Activated naive CD8-positive, alpha-beta T cell treated with anti-CD3 and anti-CD28 coated beads, Interleukin-2, amount 50 U/mL, for 24 hours (primary cell): ENCODE results near the gene TMEM19.
A peak's percentile ranks its signal among the peaks of the same experiment; 100 is the strongest.

ENCODE experiments used
- ATAC-seq: fragments of 150-1000 bp; cut with Tn5 transposase; one replicate; pipeline ENCODE4 v1.10.0; 2021
- DNase-seq: peaks from one replicate; pipeline ENCODE4 v3.0.0; 2021
- H3K27ac Mint-ChIP-seq: one replicate; pipeline ENCODE4 v1.8.0; 2021; ENCODE audit warnings: mild to moderate bottlenecking, mixed read lengths
- H3K27me3 Mint-ChIP-seq: one replicate; pipeline ENCODE4 v1.8.0; 2021; ENCODE audit warnings: mixed read lengths
- H3K36me3 Mint-ChIP-seq: one replicate; pipeline ENCODE4 v1.8.0; 2021; ENCODE audit warnings: low read depth, mixed read lengths
- H3K4me1 Mint-ChIP-seq: one replicate; pipeline ENCODE4 v1.8.0; 2021; ENCODE audit warnings: mixed read lengths
- H3K4me3 Mint-ChIP-seq: one replicate; pipeline ENCODE4 v1.8.0; 2021; ENCODE audit warnings: mild to moderate bottlenecking, moderate library complexity, mixed read lengths
- H3K9me3 Mint-ChIP-seq: one replicate; pipeline ENCODE4 v1.8.0; 2021; ENCODE audit warnings: mixed read lengths

Gene TMEM19

DNA sequence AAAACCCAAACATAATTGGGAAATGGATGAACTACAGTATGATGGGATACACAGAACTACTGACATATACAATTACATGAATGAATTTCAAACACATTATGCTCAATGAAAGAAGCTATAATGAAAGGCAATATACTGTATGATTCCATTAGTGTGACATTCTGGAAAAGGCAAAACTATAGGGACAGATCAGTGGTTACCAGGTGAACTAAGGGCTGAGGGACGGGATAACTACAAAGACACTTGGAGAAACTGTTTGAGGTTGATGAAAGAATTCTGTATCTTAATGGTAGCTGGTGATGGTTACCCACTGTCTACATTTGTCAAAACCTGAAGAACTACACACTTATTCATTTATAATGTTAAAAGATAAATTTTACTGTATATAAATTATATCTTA lies 30.0 kb upstream of the TMEM19 start:
- H3K4me1 Mint-ChIP-seq: peaks cover 51% of the 10 kb centered on the region

GRCh38 chr12:71656740-71657139 lies 29.1 kb upstream of the TMEM19 start:
- peaks cover 33% of the 10 kb centered on the region for H3K36me3 Mint-ChIP-seq
- no peak overlapping the region for H3K27ac Mint-ChIP-seq
- H3K4me3 Mint-ChIP-seq: no peak overlapping the region
- H3K27me3 Mint-ChIP-seq: no peaks in the 10 kb centered on the region
- no peaks in the 10 kb centered on the region for H3K9me3 Mint-ChIP-seq
- ATAC-seq (no peak), DNase-seq (no peak)
- H3K4me1 Mint-ChIP-seq: peaks cover 54% of the 10 kb centered on the region

More for the DNA sequence above, 30.0 kb upstream of the TMEM19 start:
- Mint-ChIP-seq H3K9me3 (no peaks in the 10 kb centered on the region), H3K36me3 (peaks cover 30% of the 10 kb centered on the region), H3K4me3 (peak overlapping the region; percentile 69), H3K27ac (no peak overlapping the region), H3K27me3 (no peaks in the 10 kb centered on the region)
- ATAC-seq (no peak), DNase-seq (no peak)

DNA sequence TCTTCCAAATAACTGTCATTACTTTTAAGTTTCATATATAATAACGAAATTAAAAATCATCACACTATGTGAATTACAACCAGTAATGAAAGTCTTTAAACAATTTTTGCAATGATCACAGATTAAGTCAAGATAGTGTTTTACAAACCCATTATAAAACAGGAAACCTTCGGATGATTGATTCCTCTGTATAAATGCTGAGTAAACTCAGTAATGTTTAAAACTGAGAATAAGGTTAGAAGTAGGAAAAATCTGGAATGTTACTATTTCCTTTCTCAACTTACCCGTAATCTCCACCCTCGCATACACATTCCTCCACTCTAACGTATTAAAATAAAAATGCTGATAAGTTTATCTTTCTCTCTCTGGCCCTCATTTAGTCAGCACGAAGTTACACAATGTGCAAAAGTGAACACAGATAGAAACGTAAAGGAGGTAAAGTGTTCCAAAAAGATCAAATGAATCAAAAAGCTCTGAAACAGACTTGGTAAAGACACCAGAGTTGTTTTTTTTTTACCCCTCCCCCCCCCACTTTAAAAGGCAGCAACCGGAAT lies 23.8 kb upstream of the TMEM19 start:
- H3K27me3 Mint-ChIP-seq: no peaks in the 10 kb centered on the region
- H3K4me3 Mint-ChIP-seq: peak overlapping the region; percentile 98
- ATAC-seq (no peak), DNase-seq (no peak)
- peaks cover 3% of the 10 kb centered on the region for H3K9me3 Mint-ChIP-seq
- H3K27ac Mint-ChIP-seq: peak overlapping the region; percentile 99
- peaks cover 54% of the 10 kb centered on the region for H3K36me3 Mint-ChIP-seq
- H3K4me1 Mint-ChIP-seq: peaks cover 50% of the 10 kb centered on the region

- Mint-ChIP-seq H3K4me3 (peak overlapping the region; percentile 98), H3K27ac (peak overlapping the region; percentile 99), H3K9me3 (peaks cover 5% of the 10 kb centered on the region), H3K4me1 (peaks cover 51% of the 10 kb centered on the region), H3K36me3 (peaks cover 52% of the 10 kb centered on the region), H3K27me3 (no peaks in the 10 kb centered on the region)
- DNase-seq (peak; percentile 74), ATAC-seq (peak; percentile 79)
Observed at GRCh38 chr12:71662849-71663560, 22.9 kb upstream of the TMEM19 start.

DNA sequence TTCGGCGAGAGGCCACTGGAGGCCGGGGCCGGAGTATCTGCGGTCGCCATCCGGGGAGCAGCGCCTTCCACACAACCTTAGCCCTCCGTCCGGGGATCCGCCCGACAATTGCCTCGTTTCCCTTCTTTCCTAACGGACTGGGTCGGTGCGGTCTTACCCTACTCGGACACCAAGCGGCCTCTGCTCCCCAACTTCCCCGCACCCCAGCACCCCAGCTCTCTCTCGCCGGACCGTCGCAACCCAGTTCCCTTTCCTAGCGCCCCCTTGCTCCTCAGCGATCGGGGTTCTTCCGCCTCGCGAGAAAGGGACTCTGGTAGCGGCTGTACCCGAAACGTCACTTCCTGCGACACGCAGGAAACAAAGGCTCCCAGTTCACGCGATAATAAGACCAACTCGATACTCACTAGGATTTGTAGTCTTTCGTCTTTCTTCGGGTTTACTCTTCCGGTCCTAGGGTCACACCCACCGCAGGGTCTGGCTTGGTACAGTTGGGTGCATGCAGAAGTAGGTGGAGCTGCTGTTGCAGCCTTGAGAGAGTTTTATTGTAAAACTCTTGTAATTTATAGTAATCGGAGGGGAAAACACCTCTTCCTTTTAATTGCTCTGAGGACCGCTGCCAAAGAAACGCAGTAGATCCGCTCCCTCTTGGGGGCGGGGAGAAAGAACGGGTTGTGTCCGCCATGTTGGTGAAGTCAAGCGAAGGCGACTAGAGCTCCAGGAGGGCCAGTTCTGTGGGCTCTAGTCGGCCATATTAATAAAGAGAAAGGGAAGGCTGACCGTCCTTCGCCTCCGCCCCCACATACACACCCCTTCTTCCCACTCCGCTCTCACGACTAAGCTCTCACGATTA lies 22.1 kb upstream of the TMEM19 start, which contains the start of the genes THAP2 and ZFC3H1:
Gene THAP2, plus strand, starts transcription at position 741 of the 850 bp plus-strand sequence. CDS start 209 bp downstream, outside the sequence.
Gene ZFC3H1, minus strand, starts transcription at position 288 of the 850 bp plus-strand sequence. Its CDS starts 238 bp downstream, at position 50.
- H3K9me3 Mint-ChIP-seq: peaks cover 5% of the 10 kb centered on the region
- peaks cover 46% of the 10 kb centered on the region for H3K4me1 Mint-ChIP-seq
- DNase-seq: peak; percentile 87
- peaks cover 47% of the 10 kb centered on the region for H3K36me3 Mint-ChIP-seq
- H3K27me3 Mint-ChIP-seq: no peaks in the 10 kb centered on the region
- peak within 1 kb of the TSS; percentile 98 for H3K4me3 Mint-ChIP-seq
- peak; percentile 90 for ATAC-seq
- peak within 1 kb of the TSS; percentile 99 for H3K27ac Mint-ChIP-seq

GRCh38 chr12:71664411-71665089 lies 21.3 kb upstream of the TMEM19 start:
- Mint-ChIP-seq H3K9me3 (peaks cover 5% of the 10 kb centered on the region), H3K4me1 (peaks cover 38% of the 10 kb centered on the region), H3K27me3 (no peaks in the 10 kb centered on the region), H3K4me3 (peak overlapping the region; percentile 98), H3K27ac (peak overlapping the region; percentile 99), H3K36me3 (peaks cover 39% of the 10 kb centered on the region)
- no peak for DNase-seq
- peak; percentile 1 for ATAC-seq

DNA sequence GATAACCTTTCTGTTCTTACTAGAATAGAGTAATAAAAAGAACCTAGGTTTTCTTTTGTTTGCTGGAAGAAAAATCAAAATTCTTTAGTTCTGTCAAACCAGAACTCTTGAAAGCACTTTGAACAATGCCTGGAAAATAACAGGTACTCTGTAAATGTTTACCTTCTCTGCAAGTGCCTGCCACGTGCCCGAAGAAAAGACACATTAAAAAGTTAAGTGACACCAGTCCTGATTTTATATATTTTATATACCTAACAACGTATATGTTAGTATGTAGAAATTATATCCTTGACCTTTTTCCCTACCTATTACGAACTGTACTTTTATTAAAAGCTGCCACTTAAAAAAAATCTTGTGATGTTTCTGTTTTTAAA lies 20.8 kb upstream of the TMEM19 start:
- ATAC-seq (no peak), DNase-seq (no peak)
- Mint-ChIP-seq H3K4me1 (peaks cover 35% of the 10 kb centered on the region), H3K27ac (peak overlapping the region; percentile 99), H3K27me3 (no peaks in the 10 kb centered on the region), H3K9me3 (peaks cover 5% of the 10 kb centered on the region), H3K36me3 (peaks cover 36% of the 10 kb centered on the region), H3K4me3 (peak overlapping the region; percentile 98)

DNA sequence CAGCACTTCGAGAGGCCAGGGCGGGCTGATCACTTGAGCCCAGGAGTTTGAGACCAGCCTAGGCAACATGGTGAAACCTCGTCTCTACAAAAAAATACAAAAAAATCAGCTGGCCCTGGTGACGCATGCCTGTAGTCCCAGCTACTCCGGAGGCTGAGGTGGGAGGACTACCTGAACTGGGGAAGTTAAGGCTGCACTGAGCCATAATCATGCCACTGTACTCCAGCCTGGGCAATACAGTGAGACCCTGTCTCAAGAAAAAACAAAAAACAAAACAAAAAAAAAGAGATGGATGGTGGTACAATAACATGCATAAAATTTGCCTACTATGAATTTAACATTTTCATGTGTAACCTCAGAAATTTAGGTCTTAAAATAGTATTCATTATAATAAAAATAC lies 19.6 kb upstream of the TMEM19 start:
- ATAC-seq (no peak), DNase-seq (no peak)
- Mint-ChIP-seq H3K27ac (peak overlapping the region; percentile 99), H3K4me1 (peaks cover 31% of the 10 kb centered on the region), H3K27me3 (no peaks in the 10 kb centered on the region), H3K9me3 (peaks cover 5% of the 10 kb centered on the region), H3K4me3 (peak overlapping the region; percentile 98), H3K36me3 (peaks cover 32% of the 10 kb centered on the region)

DNA sequence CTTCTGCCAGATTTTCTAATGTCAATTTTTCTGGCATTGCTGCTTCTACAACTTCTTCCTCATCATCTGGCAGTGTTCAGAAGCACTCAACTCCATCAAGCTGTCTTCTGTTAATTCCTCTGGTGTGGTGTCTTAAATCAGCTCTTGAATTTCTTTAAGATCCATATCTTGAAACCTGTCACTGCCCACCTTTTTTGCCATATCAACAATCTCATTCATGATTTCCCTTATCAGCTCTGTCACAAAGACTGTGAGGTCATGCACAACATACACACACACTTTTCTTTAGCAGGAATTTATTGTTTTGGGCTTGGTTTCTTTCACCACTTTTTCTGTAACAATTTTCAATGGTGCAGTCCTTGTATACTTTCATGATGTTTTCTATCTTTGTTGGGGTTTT lies 14.6 kb upstream of the TMEM19 start:
- Mint-ChIP-seq H3K27ac (no peak overlapping the region), H3K27me3 (no peaks in the 10 kb centered on the region), H3K36me3 (peaks cover 8% of the 10 kb centered on the region), H3K4me1 (peaks cover 14% of the 10 kb centered on the region), H3K9me3 (peaks cover 5% of the 10 kb centered on the region), H3K4me3 (no peak overlapping the region)
- ATAC-seq (no peak), DNase-seq (no peak)

DNA sequence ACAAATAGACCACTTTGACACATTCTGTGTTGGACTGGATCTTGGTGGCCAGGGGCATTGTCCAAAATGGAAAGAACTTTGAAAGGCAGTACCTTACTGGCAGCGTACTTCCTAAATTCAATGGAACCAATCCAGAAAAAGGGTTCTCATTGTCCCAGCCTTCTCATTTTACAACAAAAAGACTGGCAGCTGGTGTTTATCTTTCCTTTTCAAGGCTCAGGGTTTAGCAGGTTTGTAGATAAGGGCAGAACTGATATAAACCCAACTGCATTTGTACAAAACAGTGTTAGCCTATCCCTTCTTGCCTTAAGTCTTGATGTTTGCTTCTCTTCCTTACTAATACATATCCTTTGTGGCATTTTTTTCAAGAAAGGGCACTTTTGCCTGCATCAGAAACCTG lies 14.1 kb upstream of the TMEM19 start:
- H3K27ac Mint-ChIP-seq: no peak overlapping the region
- peaks cover 14% of the 10 kb centered on the region for H3K4me1 Mint-ChIP-seq
- ATAC-seq (no peak), DNase-seq (no peak)
- H3K9me3 Mint-ChIP-seq: peaks cover 5% of the 10 kb centered on the region
- peaks cover 7% of the 10 kb centered on the region for H3K36me3 Mint-ChIP-seq
- H3K4me3 Mint-ChIP-seq: no peak overlapping the region
- no peaks in the 10 kb centered on the region for H3K27me3 Mint-ChIP-seq

GRCh38 chr12:71682466-71682865 lies 3.4 kb upstream of the TMEM19 start:
- H3K4me3 Mint-ChIP-seq: no peak overlapping the region
- H3K36me3 Mint-ChIP-seq: no peaks in the 10 kb centered on the region
- H3K9me3 Mint-ChIP-seq: no peaks in the 10 kb centered on the region
- H3K27me3 Mint-ChIP-seq: no peaks in the 10 kb centered on the region
- peak overlapping the region; percentile 23 for H3K27ac Mint-ChIP-seq
- ATAC-seq (no peak), DNase-seq (no peak)
- peaks cover 15% of the 10 kb centered on the region for H3K4me1 Mint-ChIP-seq

- Mint-ChIP-seq H3K9me3 (no peaks in the 10 kb centered on the region), H3K36me3 (no peaks in the 10 kb centered on the region), H3K27ac (no peak overlapping the region), H3K4me1 (peaks cover 26% of the 10 kb centered on the region), H3K27me3 (no peaks in the 10 kb centered on the region), H3K4me3 (no peak overlapping the region)
- no peak for DNase-seq
- ATAC-seq: no peak
Observed at GRCh38 chr12:71683633-71684032, 2.2 kb upstream of the TMEM19 start.

DNA sequence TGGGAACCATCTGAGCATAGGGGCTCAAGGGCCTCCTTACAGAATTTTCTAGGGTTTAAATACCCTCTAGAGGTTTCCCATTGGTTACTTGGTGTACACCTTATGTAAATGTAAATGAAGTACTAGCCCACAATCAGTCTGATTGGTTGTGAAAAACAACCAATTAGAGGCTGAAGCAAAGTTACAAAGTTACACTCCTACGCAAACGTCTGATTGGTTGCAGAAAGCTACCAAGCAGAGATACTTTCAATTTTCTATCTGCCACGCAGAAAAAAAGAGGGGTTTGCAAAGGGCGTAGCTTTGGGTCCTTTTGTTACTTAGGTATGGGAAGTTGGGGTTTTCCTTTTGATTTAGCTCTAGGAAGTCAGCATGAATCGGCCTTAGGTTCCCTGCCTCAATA lies 1.8 kb upstream of the TMEM19 start:
- Mint-ChIP-seq H3K9me3 (no peaks in the 10 kb centered on the region), H3K27me3 (no peaks in the 10 kb centered on the region), H3K36me3 (no peaks in the 10 kb centered on the region), H3K27ac (no peak overlapping the region), H3K4me3 (peak overlapping the region; percentile 95), H3K4me1 (peaks cover 28% of the 10 kb centered on the region)
- ATAC-seq: no peak
- DNase-seq: no peak

- no peaks in the 10 kb centered on the region for H3K9me3 Mint-ChIP-seq
- no peak for DNase-seq
- H3K27ac Mint-ChIP-seq: peak overlapping the region; percentile 96
- H3K27me3 Mint-ChIP-seq: no peaks in the 10 kb centered on the region
- H3K4me1 Mint-ChIP-seq: peaks cover 32% of the 10 kb centered on the region
- no peaks in the 10 kb centered on the region for H3K36me3 Mint-ChIP-seq
- no peak for ATAC-seq
- peak overlapping the region; percentile 95 for H3K4me3 Mint-ChIP-seq
Observed at GRCh38 chr12:71685312-71685906, 473 bp upstream of the TMEM19 start.
